Measurements from ENCODE around the gene EXOC5. TPM values are rescaled to one million over a fixed set of nuclear protein-coding genes. Genes with fewer than 3 reads are reported as not detected.

The EXOC5 gene
- total and polyA plus RNA-seq, 8 donors: 6.5 to 51.8 (median 27.2) TPM

GRCh38 chr14:57199921-57200320 is 68.8 kb downstream of the EXOC5 start:
- Histone ChIP-seq H3K27me3 (no peaks in the 10 kb centered on the region), H3K27ac (no peak overlapping the region), H3K36me3 (no peaks in the 10 kb centered on the region), H3K4me3 (no peak overlapping the region), H3K9me3 (no peaks in the 10 kb centered on the region), H3K4me1 (no peaks in the 10 kb centered on the region)
- 77 to 88% (median 79%) methylated on average over 6 of the region's 6 CpGs for WGBS, 5 donors
- intact Hi-C loops (cut with DNase I; ENCODE audit: low total_unique reads): no loop called here
- no peak for TF ChIP-seq EP300 (IDR thresholded peaks at IDR 0.05)
- TF ChIP-seq POLR2AphosphoS5 (IDR thresholded peaks at IDR 0.05): no peak
- no peak for TF ChIP-seq POLR2A (IDR thresholded peaks at IDR 0.05)
- no peak for DNase-seq

GRCh38 chr14:57189070-57189469 is 79.6 kb downstream of the EXOC5 start:
- Histone ChIP-seq H3K9me3 (no peaks in the 10 kb centered on the region), H3K27ac (no peak overlapping the region), H3K36me3 (no peaks in the 10 kb centered on the region), H3K4me1 (no peaks in the 10 kb centered on the region), H3K27me3 (no peaks in the 10 kb centered on the region), H3K4me3 (no peak overlapping the region)
- TF ChIP-seq CTCF (IDR thresholded peaks at IDR 0.05) (peak in 1 of 7 experiments; percentile 2), POLR2A (IDR thresholded peaks at IDR 0.05) (no peak)
- WGBS, 5 donors: 57 to 68% (median 66%) methylated on average over 7 of the region's 7 CpGs
- intact Hi-C loops (cut with DNase I; ENCODE audit: low total_unique reads): no loop called here
- DNase-seq: peak in 1 of 2 donors; percentile 53

GRCh38 chr14:57182760-57183503 is 85.8 kb downstream of the EXOC5 start:
- peak in 1 of 2 donors; percentile 21 for DNase-seq
- Histone ChIP-seq H3K36me3 (no peaks in the 10 kb centered on the region), H3K4me3 (no peak overlapping the region), H3K9me3 (no peaks in the 10 kb centered on the region), H3K27ac (no peak overlapping the region), H3K4me1 (no peaks in the 10 kb centered on the region), H3K27me3 (no peaks in the 10 kb centered on the region)
- WGBS, 5 donors: 9 to 22% (median 13%) methylated on average over 5 of the region's 5 CpGs
- intact Hi-C loops (cut with DNase I; ENCODE audit: low total_unique reads): no loop called here
- no peak for TF ChIP-seq EP300 (IDR thresholded peaks at IDR 0.05)
- TF ChIP-seq POLR2A (IDR thresholded peaks at IDR 0.05): no peak
- no peak for TF ChIP-seq CTCF (IDR thresholded peaks at IDR 0.05)
- TF ChIP-seq POLR2AphosphoS5 (IDR thresholded peaks at IDR 0.05): no peak

- Histone ChIP-seq H3K27me3 (peaks cover 0 to 14% (median 0%) of the 10 kb centered on the region in 3 donors), H3K36me3 (no peaks in the 10 kb centered on the region), H3K9me3 (no peaks in the 10 kb centered on the region), H3K4me1 (no peaks in the 10 kb centered on the region), H3K27ac (no peak overlapping the region), H3K4me3 (no peak overlapping the region)
- intact Hi-C loops (cut with DNase I; ENCODE audit: low total_unique reads): no loop called here
- DNase-seq: no peak
- 74 to 82% (median 78%) methylated on average over 4 of the region's 4 CpGs for WGBS, 5 donors
- TF ChIP-seq EP300 (IDR thresholded peaks at IDR 0.05): no peak
These were observed 89.4 kb downstream of the EXOC5 start for GRCh38 chr14:57179273-57179672.

- no peaks in the 10 kb centered on the region for H3K4me1 ChIP-seq
- no peak for DNase-seq
- no peak for TF ChIP-seq POLR2A (IDR thresholded peaks at IDR 0.05)
- no peak for TF ChIP-seq POLR2AphosphoS5 (IDR thresholded peaks at IDR 0.05)
- no peak for TF ChIP-seq EP300 (IDR thresholded peaks at IDR 0.05)
- TF ChIP-seq CTCF (IDR thresholded peaks at IDR 0.05): no peak
- intact Hi-C loops (cut with DNase I; ENCODE audit: low total_unique reads): no loop called here
- H3K27ac ChIP-seq: no peak overlapping the region
- WGBS, 5 donors: 78 to 89% (median 89%) methylated on average over 4 of the region's 4 CpGs
- H3K36me3 ChIP-seq: no peaks in the 10 kb centered on the region
- no peaks in the 10 kb centered on the region for H3K9me3 ChIP-seq
- no peak overlapping the region for H3K4me3 ChIP-seq
- peaks cover 0 to 15% (median 0%) of the 10 kb centered on the region in 3 donors for H3K27me3 ChIP-seq
These were observed 94.2 kb downstream of the EXOC5 start for GRCh38 chr14:57174466-57174865.

Data from stomach (tissue), 9 donors.